WI38 (cell line): ENCODE results near the gene KRTAP10-8.
"Not testable (repeated sequence)": the region's sequence is repeated elsewhere in the genome, so short reads cannot be mapped to it uniquely, and the experiment has no call there.

Source experiments
- H3K4me3 ChIP-seq: 2 replicates; pipeline ENCODE4 v1.5.1; 2011; ENCODE audit warnings: low read depth, mild to moderate bottlenecking, control low read depth, low read length
- TF ChIP-seq, protein P1 (sequence below): IDR thresholded peaks from 2 replicates; pipeline ENCODE4 v1.5.1; 2012; ENCODE audit warnings: low read depth, mild to moderate bottlenecking, control low read depth, low read length

Gene KRTAP10-8

GRCh38 chr21:44628707-44629391 lies 17.0 kb downstream of the KRTAP10-8 start:
- H3K4me3 ChIP-seq: no peak overlapping the region
- TF ChIP-seq, protein P1, sequence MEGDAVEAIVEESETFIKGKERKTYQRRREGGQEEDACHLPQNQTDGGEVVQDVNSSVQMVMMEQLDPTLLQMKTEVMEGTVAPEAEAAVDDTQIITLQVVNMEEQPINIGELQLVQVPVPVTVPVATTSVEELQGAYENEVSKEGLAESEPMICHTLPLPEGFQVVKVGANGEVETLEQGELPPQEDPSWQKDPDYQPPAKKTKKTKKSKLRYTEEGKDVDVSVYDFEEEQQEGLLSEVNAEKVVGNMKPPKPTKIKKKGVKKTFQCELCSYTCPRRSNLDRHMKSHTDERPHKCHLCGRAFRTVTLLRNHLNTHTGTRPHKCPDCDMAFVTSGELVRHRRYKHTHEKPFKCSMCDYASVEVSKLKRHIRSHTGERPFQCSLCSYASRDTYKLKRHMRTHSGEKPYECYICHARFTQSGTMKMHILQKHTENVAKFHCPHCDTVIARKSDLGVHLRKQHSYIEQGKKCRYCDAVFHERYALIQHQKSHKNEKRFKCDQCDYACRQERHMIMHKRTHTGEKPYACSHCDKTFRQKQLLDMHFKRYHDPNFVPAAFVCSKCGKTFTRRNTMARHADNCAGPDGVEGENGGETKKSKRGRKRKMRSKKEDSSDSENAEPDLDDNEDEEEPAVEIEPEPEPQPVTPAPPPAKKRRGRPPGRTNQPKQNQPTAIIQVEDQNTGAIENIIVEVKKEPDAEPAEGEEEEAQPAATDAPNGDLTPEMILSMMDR: no peak

DNA sequence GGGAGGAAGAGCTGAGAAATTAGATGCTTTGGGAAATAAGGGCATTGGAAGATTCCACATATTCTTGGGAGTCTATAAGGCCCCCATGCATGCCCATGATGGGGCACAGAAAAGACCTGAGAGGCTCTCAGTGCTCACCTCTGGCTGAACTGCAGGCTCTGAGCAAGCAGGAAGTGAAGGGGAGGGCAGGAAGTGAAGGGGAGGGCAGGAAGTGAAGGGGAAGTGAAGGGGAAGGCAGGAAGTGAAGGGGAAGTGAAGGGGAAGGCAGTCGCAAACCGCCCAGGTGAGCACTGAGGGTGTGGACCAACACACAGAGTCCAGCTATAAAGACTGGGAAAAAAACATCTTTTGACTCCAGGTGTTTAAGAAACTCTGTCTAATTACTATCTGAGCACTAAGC lies 18.6 kb downstream of the KRTAP10-8 start:
- TF ChIP-seq, protein P1: no peak
- no peak overlapping the region for H3K4me3 ChIP-seq

- TF ChIP-seq, protein P1: no peak
- H3K4me3 ChIP-seq: no peak overlapping the region
These were observed 20.2 kb downstream of the KRTAP10-8 start for GRCh38 chr21:44632067-44632466.

- no peak overlapping the region for H3K4me3 ChIP-seq
- TF ChIP-seq, protein P1: no peak
These were observed 24.5 kb downstream of the KRTAP10-8 start for GRCh38 chr21:44636209-44637017.

DNA sequence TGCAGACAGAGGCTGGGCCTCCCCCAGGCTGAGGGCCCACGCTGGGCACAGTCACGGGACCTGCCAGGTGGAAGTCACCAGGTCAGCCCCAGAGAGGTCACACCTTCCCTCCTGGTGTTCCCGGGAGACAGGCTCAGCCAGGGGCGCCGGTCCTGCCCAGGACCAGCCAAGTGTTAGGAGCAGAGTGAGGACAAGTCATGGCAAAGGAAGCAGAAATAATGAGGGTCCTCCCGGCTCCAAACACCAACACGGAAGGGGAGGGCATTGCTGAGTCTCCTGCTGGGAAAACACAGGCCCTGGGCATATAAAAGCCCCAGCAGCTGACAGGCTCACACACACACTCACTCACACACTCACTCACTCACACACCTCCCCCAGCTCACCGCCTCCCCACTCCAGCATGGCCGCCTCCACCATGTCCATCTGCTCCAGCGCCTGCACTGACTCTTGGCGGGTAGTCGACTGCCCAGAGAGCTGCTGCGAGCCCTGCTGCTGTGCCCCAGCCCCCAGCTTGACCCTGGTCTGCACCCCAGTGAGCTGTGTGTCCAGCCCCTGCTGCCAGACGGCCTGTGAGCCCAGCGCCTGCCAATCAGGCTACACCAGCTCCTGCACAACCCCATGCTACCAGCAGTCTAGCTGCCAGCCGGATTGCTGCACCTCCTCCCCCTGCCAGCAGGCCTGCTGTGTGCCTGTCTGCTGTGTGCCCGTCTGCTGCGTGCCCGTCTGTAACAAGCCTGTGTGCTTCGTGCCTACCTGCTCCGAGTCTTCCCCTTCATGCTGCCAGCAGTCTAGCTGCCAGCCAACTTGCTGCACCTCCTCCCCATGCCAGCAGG lies 25.4 kb downstream of the KRTAP10-8 start, which contains the start of gene KRTAP10-10:
Gene KRTAP10-10 (plus strand): TSS at position 339 of the 833 bp plus-strand sequence. CDS start 62 bp downstream, at position 401.
- TF ChIP-seq, protein P1: no peak

GRCh38 chr21:44637851-44638348 lies 26.0 kb downstream of the KRTAP10-8 start:
- H3K4me3 ChIP-seq: not testable (repeated sequence)

More for the DNA sequence above, 25.4 kb downstream of the KRTAP10-8 start, which contains the start of gene KRTAP10-10:
- H3K4me3 ChIP-seq: no peak within 1 kb of the TSS

GRCh38 chr21:44638506-44639330 lies 26.8 kb downstream of the KRTAP10-8 start:
- not testable (repeated sequence) for H3K4me3 ChIP-seq
